AG04449 (cell line): Measurements from ENCODE around the gene ARHGEF12.
"Not testable (repeated sequence)": the region's sequence is repeated elsewhere in the genome, so short reads cannot be mapped to it uniquely, and the experiment has no call there.

ENCODE experiments used
- CTCF ChIA-PET: fragments of 350-600 bp; formaldehyde crosslinking; extraction: SDS; loops from one replicate; lab custom pipeline; 2021; ENCODE audit warnings: antibody characterized with exemption; lab: Yijun Ruan, JAX
- POLR2A ChIA-PET: fragments of 400-600, 350-600 bp; formaldehyde crosslinking; extraction: SDS; loops from one replicate; lab custom pipeline; 2020; ENCODE audit warnings: antibody characterized with exemption, inconsistent platforms; lab: Yijun Ruan, JAX
- DNase-seq: peaks from one replicate; pipeline ENCODE4 v3.0.0-alpha.2; 2010; ENCODE audit warnings: low read depth, low spot score
- H3K4me3 ChIP-seq: 2 replicates; pipeline ENCODE4 v1.5.1; 2011; ENCODE audit warnings: low read depth, mild to moderate bottlenecking, control low read depth, low read length
- CTCF ChIP-seq: IDR thresholded peaks from one replicate; pipeline ENCODE4 v1.5.1; 2011; ENCODE audit warnings: mild to moderate bottlenecking, moderate library complexity, low read length, control low read depth, inconsistent platforms; ENCODE audit not compliant: insufficient read depth; ENCODE audit errors: missing control alignments

Gene ARHGEF12

GRCh38 chr11:120499859-120500258 is 163.6 kb downstream of the ARHGEF12 start:
- CTCF ChIA-PET: interaction anchor here (0.5 to 3.6 kb wide), 5 partner anchors 11 to 185 kb away, joined by 3 to 21 read pairs (median 3); partner anchors contain the start of gene GRIK4
- TF ChIP-seq CTCF: no peak
- no peak for DNase-seq
- POLR2A ChIA-PET: no interaction called here
- H3K4me3 ChIP-seq: no peak overlapping the region

- CTCF ChIA-PET: interaction anchor here (0.7 to 3.6 kb wide), 6 partner anchors 10 to 186 kb away, joined by 3 to 21 read pairs (median 3); partner anchors contain the start of gene GRIK4
- TF ChIP-seq CTCF: no peak
- POLR2A ChIA-PET: no interaction called here
- no peak for DNase-seq
- H3K4me3 ChIP-seq: no peak overlapping the region
Measured at GRCh38 chr11:120500414-120501071, 164.3 kb downstream of the ARHGEF12 start.

GRCh38 chr11:120501440-120501839 is 165.2 kb downstream of the ARHGEF12 start:
- ChIA-PET POLR2A (no interaction called here), CTCF (interaction anchor here (0.7 to 3.6 kb wide), 4 partner anchors 10 to 185 kb away, joined by 3 to 21 read pairs (median 4); partner anchors contain the start of gene GRIK4)
- H3K4me3 ChIP-seq: no peak overlapping the region
- DNase-seq: no peak
- TF ChIP-seq CTCF: no peak

- no peak for DNase-seq
- H3K4me3 ChIP-seq: no peak overlapping the region
- ChIA-PET CTCF (interaction anchor here (0.8 to 3.6 kb wide), 7 partner anchors 9 to 450 kb away, joined by 3 to 21 read pairs (median 3); partner anchors contain the start of gene GRIK4), POLR2A (no interaction called here)
- TF ChIP-seq CTCF: no peak
Measured at GRCh38 chr11:120501976-120502755, 166.0 kb downstream of the ARHGEF12 start.

- DNase-seq, H3K4me3 ChIP-seq, POLR2A ChIA-PET: not testable (repeated sequence)
- CTCF ChIA-PET: interaction anchor here (0.6 to 3.6 kb wide), 5 partner anchors 7 to 181 kb away, joined by 3 to 21 read pairs (median 3); partner anchors contain the start of gene GRIK4
Measured at GRCh38 chr11:120503529-120503928, 167.3 kb downstream of the ARHGEF12 start.

- TF ChIP-seq CTCF: no peak
- CTCF ChIA-PET: interaction anchor here (8.0 kb wide), 1 partner anchor 177 kb away, joined by 249 read pairs; no protein-coding TSS in a partner anchor
- DNase-seq: no peak
- POLR2A ChIA-PET: no interaction called here
- no peak overlapping the region for H3K4me3 ChIP-seq
Measured at GRCh38 chr11:120505801-120506425, 169.7 kb downstream of the ARHGEF12 start.
